Measurements from ENCODE around the gene PPP3R1.

Gene PPP3R1

DNA sequence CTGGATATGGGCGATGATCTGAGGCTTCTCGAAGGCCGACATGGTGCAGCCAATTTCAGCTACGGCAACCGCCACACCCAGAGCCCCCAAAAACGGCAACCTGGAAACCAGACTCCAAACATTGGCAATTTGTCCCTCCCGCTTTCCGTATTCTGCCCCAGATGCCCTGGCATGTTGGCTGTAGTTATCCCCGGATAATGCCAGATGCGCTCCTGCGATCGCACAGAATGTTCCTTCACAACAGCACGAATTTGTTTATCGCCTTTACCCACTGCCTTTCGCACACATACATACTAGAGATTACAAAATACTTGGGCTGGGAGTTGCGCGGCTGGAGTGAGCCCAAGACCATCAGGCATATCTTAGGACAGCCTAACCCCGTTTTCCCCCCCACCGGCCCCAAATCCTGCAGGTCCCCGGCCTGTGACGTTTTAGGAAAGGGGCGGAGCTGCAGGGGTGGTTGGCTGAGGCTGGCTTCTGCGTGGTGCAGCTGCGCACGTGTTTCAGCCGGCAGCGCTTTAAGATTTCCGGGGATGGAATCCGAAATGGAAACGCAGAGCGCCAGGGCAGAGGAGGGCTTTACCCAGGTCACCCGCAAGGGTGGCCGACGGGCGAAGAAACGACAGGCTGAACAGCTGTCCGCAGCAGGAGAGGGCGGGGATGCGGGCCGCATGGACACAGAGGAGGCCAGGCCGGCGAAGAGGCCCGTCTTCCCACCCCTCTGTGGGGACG, 94.8 kb downstream of the PPP3R1 start, which contains the start of gene PNO1 (continued):
- TF ChIP-seq, protein P1, sequence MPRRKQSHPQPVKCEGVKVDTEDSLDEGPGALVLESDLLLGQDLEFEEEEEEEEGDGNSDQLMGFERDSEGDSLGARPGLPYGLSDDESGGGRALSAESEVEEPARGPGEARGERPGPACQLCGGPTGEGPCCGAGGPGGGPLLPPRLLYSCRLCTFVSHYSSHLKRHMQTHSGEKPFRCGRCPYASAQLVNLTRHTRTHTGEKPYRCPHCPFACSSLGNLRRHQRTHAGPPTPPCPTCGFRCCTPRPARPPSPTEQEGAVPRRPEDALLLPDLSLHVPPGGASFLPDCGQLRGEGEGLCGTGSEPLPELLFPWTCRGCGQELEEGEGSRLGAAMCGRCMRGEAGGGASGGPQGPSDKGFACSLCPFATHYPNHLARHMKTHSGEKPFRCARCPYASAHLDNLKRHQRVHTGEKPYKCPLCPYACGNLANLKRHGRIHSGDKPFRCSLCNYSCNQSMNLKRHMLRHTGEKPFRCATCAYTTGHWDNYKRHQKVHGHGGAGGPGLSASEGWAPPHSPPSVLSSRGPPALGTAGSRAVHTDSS (tag by site-specific recombination; IDR thresholded peaks at IDR 0.05) = no peak
- TF ChIP-seq MYNN (tag by site-specific recombination; IDR thresholded peaks at IDR 0.05; ENCODE audit: borderline replicate concordance) (no peak), HOXC10 (CRISPR knock-in tag; IDR thresholded peaks at IDR 0.05) (no peak), ZNF2 (tag by site-specific recombination; IDR thresholded peaks at IDR 0.05) (0 out of 2 replicates have a peak, but pooled peaks have one; percentile 61), ZSCAN16 (tag by site-specific recombination; IDR thresholded peaks at IDR 0.05) (no peak), ZBTB48 (tag by site-specific recombination; IDR thresholded peaks at IDR 0.05) (no peak), ZNF658 (tag by site-specific recombination; IDR thresholded peaks at IDR 0.05) (no peak), ZNF707 (tag by site-specific recombination; IDR thresholded peaks at IDR 0.05) (no peak), ZNF146 (tag by site-specific recombination; IDR thresholded peaks at IDR 0.05) (0 out of 2 replicates have a peak, but pooled peaks have one; percentile 9), ZNF555 (tag by site-specific recombination; conservative IDR thresholded peaks at IDR 0.05) (no peak), MEIS1 (CRISPR knock-in tag; IDR thresholded peaks at IDR 0.05; ENCODE audit: borderline replicate concordance) (no peak), KLF9 (tag by site-specific recombination; IDR thresholded peaks at IDR 0.05; ENCODE audit: low read depth) (peak; percentile 45), ZNF664 (tag by site-specific recombination; IDR thresholded peaks at IDR 0.05) (no peak), ZNF202 (tag by site-specific recombination; IDR thresholded peaks at IDR 0.05; ENCODE audit: borderline replicate concordance) (no peak), ZNF792 (tag by site-specific recombination; IDR thresholded peaks at IDR 0.05) (no peak), ZNF112 (tag by site-specific recombination; IDR thresholded peaks at IDR 0.05) (no peak), PRDM1 (tag by site-specific recombination; IDR thresholded peaks at IDR 0.05) (no peak), ZNF837 (tag by site-specific recombination; IDR thresholded peaks at IDR 0.05) (no peak), GLI4 (tag by site-specific recombination; IDR thresholded peaks at IDR 0.05) (no peak), ZNF596 (tag by site-specific recombination; IDR thresholded peaks at IDR 0.05) (no peak), ZNF175 (tag by site-specific recombination; IDR thresholded peaks at IDR 0.05) (no peak)
- TF ChIP-seq, protein P2, sequence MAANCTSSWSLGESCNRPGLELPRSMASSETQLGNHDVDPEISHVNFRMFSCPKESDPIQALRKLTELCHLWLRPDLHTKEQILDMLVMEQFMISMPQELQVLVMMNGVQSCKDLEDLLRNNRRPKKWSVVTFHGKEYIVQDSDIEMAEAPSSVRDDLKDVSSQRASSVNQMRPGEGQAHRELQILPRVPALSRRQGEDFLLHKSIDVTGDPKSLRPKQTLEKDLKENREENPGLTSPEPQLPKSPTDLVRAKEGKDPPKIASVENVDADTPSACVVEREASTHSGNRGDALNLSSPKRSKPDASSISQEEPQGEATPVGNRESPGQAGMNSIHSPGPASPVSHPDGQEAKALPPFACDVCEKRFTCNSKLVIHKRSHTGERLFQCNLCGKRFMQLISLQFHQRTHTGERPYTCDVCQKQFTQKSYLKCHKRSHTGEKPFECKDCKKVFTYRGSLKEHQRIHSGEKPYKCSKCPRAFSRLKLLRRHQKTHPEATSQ (tag by site-specific recombination; IDR thresholded peaks at IDR 0.05) = no peak
- TF ChIP-seq, protein P3, sequence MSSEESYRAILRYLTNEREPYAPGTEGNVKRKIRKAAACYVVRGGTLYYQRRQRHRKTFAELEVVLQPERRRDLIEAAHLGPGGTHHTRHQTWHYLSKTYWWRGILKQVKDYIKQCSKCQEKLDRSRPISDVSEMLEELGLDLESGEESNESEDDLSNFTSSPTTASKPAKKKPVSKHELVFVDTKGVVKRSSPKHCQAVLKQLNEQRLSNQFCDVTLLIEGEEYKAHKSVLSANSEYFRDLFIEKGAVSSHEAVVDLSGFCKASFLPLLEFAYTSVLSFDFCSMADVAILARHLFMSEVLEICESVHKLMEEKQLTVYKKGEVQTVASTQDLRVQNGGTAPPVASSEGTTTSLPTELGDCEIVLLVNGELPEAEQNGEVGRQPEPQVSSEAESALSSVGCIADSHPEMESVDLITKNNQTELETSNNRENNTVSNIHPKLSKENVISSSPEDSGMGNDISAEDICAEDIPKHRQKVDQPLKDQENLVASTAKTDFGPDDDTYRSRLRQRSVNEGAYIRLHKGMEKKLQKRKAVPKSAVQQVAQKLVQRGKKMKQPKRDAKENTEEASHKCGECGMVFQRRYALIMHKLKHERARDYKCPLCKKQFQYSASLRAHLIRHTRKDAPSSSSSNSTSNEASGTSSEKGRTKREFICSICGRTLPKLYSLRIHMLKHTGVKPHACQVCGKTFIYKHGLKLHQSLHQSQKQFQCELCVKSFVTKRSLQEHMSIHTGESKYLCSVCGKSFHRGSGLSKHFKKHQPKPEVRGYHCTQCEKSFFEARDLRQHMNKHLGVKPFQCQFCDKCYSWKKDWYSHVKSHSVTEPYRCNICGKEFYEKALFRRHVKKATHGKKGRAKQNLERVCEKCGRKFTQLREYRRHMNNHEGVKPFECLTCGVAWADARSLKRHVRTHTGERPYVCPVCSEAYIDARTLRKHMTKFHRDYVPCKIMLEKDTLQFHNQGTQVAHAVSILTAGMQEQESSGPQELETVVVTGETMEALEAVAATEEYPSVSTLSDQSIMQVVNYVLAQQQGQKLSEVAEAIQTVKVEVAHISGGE (tag by site-specific recombination; conservative IDR thresholded peaks at IDR 0.05; ENCODE audit: low read depth) = no peak
- TF ChIP-seq, protein P4, sequence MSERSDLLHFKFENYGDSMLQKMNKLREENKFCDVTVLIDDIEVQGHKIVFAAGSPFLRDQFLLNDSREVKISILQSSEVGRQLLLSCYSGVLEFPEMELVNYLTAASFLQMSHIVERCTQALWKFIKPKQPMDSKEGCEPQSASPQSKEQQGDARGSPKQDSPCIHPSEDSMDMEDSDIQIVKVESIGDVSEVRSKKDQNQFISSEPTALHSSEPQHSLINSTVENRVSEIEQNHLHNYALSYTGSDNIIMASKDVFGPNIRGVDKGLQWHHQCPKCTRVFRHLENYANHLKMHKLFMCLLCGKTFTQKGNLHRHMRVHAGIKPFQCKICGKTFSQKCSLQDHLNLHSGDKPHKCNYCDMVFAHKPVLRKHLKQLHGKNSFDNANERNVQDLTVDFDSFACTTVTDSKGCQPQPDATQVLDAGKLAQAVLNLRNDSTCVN (tag by site-specific recombination; optimal IDR thresholded peaks at IDR 0.05) = peak; percentile 24
- TF ChIP-seq, protein P5, sequence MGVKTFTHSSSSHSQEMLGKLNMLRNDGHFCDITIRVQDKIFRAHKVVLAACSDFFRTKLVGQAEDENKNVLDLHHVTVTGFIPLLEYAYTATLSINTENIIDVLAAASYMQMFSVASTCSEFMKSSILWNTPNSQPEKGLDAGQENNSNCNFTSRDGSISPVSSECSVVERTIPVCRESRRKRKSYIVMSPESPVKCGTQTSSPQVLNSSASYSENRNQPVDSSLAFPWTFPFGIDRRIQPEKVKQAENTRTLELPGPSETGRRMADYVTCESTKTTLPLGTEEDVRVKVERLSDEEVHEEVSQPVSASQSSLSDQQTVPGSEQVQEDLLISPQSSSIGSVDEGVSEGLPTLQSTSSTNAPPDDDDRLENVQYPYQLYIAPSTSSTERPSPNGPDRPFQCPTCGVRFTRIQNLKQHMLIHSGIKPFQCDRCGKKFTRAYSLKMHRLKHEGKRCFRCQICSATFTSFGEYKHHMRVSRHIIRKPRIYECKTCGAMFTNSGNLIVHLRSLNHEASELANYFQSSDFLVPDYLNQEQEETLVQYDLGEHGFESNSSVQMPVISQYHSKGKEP (tag by site-specific recombination; IDR thresholded peaks at IDR 0.05) = no peak
- TF ChIP-seq, protein P6, sequence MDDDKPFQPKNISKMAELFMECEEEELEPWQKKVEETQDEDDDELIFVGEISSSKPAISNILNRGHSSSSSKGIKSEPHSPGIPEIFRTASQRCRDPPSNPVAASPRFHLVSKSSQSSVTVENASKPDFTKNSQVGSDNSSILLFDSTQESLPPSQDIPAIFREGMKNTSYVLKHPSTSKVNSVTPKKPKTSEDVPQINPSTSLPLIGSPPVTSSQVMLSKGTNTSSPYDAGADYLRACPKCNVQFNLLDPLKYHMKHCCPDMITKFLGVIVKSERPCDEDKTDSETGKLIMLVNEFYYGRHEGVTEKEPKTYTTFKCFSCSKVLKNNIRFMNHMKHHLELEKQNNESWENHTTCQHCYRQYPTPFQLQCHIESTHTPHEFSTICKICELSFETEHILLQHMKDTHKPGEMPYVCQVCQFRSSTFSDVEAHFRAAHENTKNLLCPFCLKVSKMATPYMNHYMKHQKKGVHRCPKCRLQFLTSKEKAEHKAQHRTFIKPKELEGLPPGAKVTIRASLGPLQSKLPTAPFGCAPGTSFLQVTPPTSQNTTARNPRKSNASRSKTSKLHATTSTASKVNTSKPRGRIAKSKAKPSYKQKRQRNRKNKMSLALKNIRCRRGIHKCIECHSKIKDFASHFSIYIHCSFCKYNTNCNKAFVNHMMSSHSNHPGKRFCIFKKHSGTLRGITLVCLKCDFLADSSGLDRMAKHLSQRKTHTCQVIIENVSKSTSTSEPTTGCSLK (tag by site-specific recombination; IDR thresholded peaks at IDR 0.05) = no peak
